Measurements from ENCODE around the gene IQGAP3. TPM values are rescaled to one million over a fixed set of nuclear protein-coding genes. Genes with fewer than 3 reads are reported as not detected.

IQGAP3 gene
- total RNA-seq, 4 donors from 2014 or later, result 0.06 to 1.1 (median 0.50) TPM; not detected in 1

DNA sequence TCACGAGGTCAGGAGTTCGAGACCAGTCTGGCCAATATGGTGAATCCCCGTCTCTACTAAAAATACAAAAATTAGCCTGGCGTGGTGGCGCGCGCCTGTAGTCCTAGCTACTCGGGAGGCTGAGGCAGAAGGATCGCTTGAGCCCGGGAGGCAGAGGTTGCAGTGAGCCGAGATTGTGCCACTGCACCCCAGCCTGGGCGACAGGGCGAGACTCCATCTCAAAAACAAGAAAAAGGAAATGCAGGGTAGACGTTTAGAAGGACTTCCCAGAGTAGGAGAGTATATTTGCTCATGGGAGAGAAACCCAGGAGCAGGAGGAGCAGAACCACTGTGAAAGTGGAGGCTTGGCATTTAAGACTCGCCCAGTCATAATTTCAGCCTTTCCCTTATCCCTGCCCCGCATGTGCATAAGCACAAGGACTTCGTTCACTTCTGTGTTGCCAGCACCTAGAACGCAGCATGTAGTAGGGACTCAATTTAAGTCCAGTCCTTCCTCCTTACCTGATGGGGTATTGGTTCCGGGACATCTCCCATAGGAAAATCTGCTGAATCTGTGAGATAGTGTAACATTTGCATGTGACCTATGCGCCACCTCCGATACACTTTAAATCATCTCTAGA, 66.6 kb downstream of the IQGAP3 start:
- intact Hi-C loops (cut with DNase I), result no loop called here
- H3K9me3 ChIP-seq, result no peaks in the 10 kb centered on the region
- no peak for DNase-seq (ENCODE audit: extremely low spot score)
- peak overlapping the region; percentile 98 to 100 (median 99) for H3K27ac ChIP-seq (replicated peaks in 1 of 4)
- H3K27me3 ChIP-seq, result no peaks in the 10 kb centered on the region
- H3K4me1 ChIP-seq, result peaks cover 68 to 90% (median 87%) of the 10 kb centered on the region in 4 donors
- WGBS, result 82% methylated on average over 21 of the region's 21 CpGs
- peak overlapping the region; percentile 42 to 56 (median 44) for H3K4me3 ChIP-seq
- TF ChIP-seq EP300 (IDR thresholded peaks at IDR 0.05) (no peak), POLR2A (IDR thresholded peaks at IDR 0.05; ENCODE audit: low read depth) (peak; percentile 12), POLR2AphosphoS5 (IDR thresholded peaks at IDR 0.05) (no peak)
- TF ChIP-seq, protein P1, sequence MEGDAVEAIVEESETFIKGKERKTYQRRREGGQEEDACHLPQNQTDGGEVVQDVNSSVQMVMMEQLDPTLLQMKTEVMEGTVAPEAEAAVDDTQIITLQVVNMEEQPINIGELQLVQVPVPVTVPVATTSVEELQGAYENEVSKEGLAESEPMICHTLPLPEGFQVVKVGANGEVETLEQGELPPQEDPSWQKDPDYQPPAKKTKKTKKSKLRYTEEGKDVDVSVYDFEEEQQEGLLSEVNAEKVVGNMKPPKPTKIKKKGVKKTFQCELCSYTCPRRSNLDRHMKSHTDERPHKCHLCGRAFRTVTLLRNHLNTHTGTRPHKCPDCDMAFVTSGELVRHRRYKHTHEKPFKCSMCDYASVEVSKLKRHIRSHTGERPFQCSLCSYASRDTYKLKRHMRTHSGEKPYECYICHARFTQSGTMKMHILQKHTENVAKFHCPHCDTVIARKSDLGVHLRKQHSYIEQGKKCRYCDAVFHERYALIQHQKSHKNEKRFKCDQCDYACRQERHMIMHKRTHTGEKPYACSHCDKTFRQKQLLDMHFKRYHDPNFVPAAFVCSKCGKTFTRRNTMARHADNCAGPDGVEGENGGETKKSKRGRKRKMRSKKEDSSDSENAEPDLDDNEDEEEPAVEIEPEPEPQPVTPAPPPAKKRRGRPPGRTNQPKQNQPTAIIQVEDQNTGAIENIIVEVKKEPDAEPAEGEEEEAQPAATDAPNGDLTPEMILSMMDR (IDR thresholded peaks at IDR 0.05), result no peak
- H3K36me3 ChIP-seq, result no peaks in the 10 kb centered on the region

- H3K4me3 ChIP-seq, result peak overlapping the region; percentile 42 to 56 (median 44)
- H3K36me3 ChIP-seq, result no peaks in the 10 kb centered on the region
- DNase-seq (ENCODE audit: extremely low spot score), result peak; percentile 100
- TF ChIP-seq POLR2A (IDR thresholded peaks at IDR 0.05; ENCODE audit: low read depth) (peak; percentile 71), EP300 (IDR thresholded peaks at IDR 0.05) (peak; percentile 97), POLR2AphosphoS5 (IDR thresholded peaks at IDR 0.05) (peak in 1 of 2 donors; percentile 99)
- TF ChIP-seq, protein P1 (IDR thresholded peaks at IDR 0.05), result peak in 1 of 3 experiments; percentile 7
- WGBS, result 5% methylated on average over 31 of the region's 45 CpGs
- intact Hi-C loops (cut with DNase I), result no loop called here
- H3K4me1 ChIP-seq, result peaks cover 63 to 83% (median 79%) of the 10 kb centered on the region in 4 donors
- H3K27me3 ChIP-seq, result no peaks in the 10 kb centered on the region
- no peaks in the 10 kb centered on the region for H3K9me3 ChIP-seq
- peak overlapping the region; percentile 98 to 100 (median 99) for H3K27ac ChIP-seq (replicated peaks in 1 of 4)
Measured at GRCh38 chr1:156504821-156505678, 67.3 kb downstream of the IQGAP3 start.

DNA sequence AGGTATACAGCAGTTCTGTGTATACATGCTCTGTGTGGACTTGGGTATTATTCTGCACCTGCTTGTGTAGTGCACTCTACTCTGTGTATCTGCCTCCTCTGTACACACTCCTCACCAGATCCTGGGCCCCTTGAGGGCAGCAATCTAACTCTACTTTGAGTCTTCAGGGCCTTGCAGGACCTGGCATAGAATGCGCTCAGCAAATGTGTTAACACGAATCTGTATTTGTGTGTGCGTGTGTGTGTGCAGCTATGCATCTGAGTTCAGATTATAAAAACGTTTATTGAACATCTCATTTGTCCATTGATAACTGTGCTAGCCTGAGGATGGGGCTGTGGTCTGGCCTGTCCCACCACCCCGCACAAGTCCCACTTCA, 67.9 kb downstream of the IQGAP3 start:
- H3K9me3 ChIP-seq, result no peaks in the 10 kb centered on the region
- H3K4me1 ChIP-seq, result peaks cover 57 to 76% (median 73%) of the 10 kb centered on the region in 4 donors
- H3K27ac ChIP-seq (replicated peaks in 1 of 4), result peak overlapping the region; percentile 98 to 100 (median 99)
- intact Hi-C loops (cut with DNase I), result no loop called here
- no peaks in the 10 kb centered on the region for H3K27me3 ChIP-seq
- 32% methylated on average over 5 of the region's 5 CpGs for WGBS
- no peak for DNase-seq (ENCODE audit: extremely low spot score)
- TF ChIP-seq POLR2AphosphoS5 (IDR thresholded peaks at IDR 0.05) (no peak), POLR2A (IDR thresholded peaks at IDR 0.05; ENCODE audit: low read depth) (no peak), EP300 (IDR thresholded peaks at IDR 0.05) (no peak)
- TF ChIP-seq, protein P1 (IDR thresholded peaks at IDR 0.05), result no peak
- no peaks in the 10 kb centered on the region for H3K36me3 ChIP-seq
- peak overlapping the region; percentile 42 to 56 (median 44) for H3K4me3 ChIP-seq

GRCh38 chr1:156503698-156504437, 68.5 kb downstream of the IQGAP3 start:
- Histone ChIP-seq H3K9me3 (no peaks in the 10 kb centered on the region), H3K4me3 (peak overlapping the region; percentile 32 to 46 (median 41)), H3K36me3 (no peaks in the 10 kb centered on the region), H3K27ac (replicated peaks in 1 of 4) (peak overlapping the region; percentile 98 to 100 (median 99)), H3K4me1 (peaks cover 53 to 75% (median 71%) of the 10 kb centered on the region in 4 donors), H3K27me3 (no peaks in the 10 kb centered on the region)
- TF ChIP-seq, protein P1 (IDR thresholded peaks at IDR 0.05), result no peak
- no peak for TF ChIP-seq EP300 (IDR thresholded peaks at IDR 0.05)
- no peak for TF ChIP-seq POLR2AphosphoS5 (IDR thresholded peaks at IDR 0.05)
- no peak for TF ChIP-seq POLR2A (IDR thresholded peaks at IDR 0.05; ENCODE audit: low read depth)
- WGBS, result 38% methylated on average over 5 of the region's 5 CpGs
- intact Hi-C loops (cut with DNase I), result loop anchor here (2.0 kb wide), 1 partner anchor 47 kb away; no protein-coding TSS in a partner anchor
- no peak for DNase-seq (ENCODE audit: extremely low spot score)

Data from esophagus muscularis mucosa (tissue), 4 donors.